Effector memory CD8-positive, alpha-beta T cell (primary cell): Measurements from ENCODE around the gene LAMP5.

ENCODE experiments used
- ATAC-seq: fragments of 150-1000 bp; cut with Tn5 transposase; replicated peaks from 2 replicates; pipeline ENCODE4 v1.10.0; 2021; ENCODE audit warnings: mild to moderate bottlenecking, moderate library complexity
- DNase-seq, 3 experiments: peaks; one replicate each; pipeline ENCODE4 v3.0.0; 2021
- H3K27ac Mint-ChIP-seq, 2 donors: one replicate each; pipeline ENCODE4 v1.8.0; 2022; ENCODE audit warnings: mild to moderate bottlenecking in 2 of 2, mixed read lengths in 2 of 2, moderate library complexity in 2 of 2
- H3K27me3 Mint-ChIP-seq, 2 donors: one replicate each; pipeline ENCODE4 v1.8.0; 2022; ENCODE audit warnings: mixed read lengths in 2 of 2
- H3K36me3 Mint-ChIP-seq: one replicate; pipeline ENCODE4 v1.8.0; 2022; ENCODE audit warnings: mild to moderate bottlenecking, moderate library complexity, mixed read lengths; ENCODE audit not compliant: insufficient read depth
- H3K4me1 Mint-ChIP-seq, 2 donors: one replicate each; pipeline ENCODE4 v1.8.0; 2022; ENCODE audit warnings: low read depth in 2 of 2, mixed read lengths in 2 of 2
- H3K4me3 Mint-ChIP-seq, 2 donors: one replicate each; pipeline ENCODE4 v1.8.0; 2022; ENCODE audit warnings: mild to moderate bottlenecking in 2 of 2, mixed read lengths in 2 of 2, moderate library complexity in 2 of 2
- H3K9me3 Mint-ChIP-seq, 2 donors: one replicate each; pipeline ENCODE4 v1.8.0; 2022; ENCODE audit warnings: mixed read lengths in 2 of 2

LAMP5 gene

GRCh38 chr20:9507544-9508239 lies 6.7 kb upstream of the LAMP5 start:
- no peak overlapping the region for H3K27ac Mint-ChIP-seq

GRCh38 chr20:9508240-9508661 lies 6.1 kb upstream of the LAMP5 start:
- H3K9me3 Mint-ChIP-seq, result peaks cover 0 to 2% of the 10 kb centered on the region in 2 donors
- H3K36me3 Mint-ChIP-seq, result no peaks in the 10 kb centered on the region
- no peaks in the 10 kb centered on the region for H3K4me1 Mint-ChIP-seq
- DNase-seq, result no peak
- ATAC-seq, result no peak
- H3K27ac Mint-ChIP-seq, result no peak overlapping the region
- H3K27me3 Mint-ChIP-seq, result peaks cover 24 to 49% of the 10 kb centered on the region in 2 donors
- no peak overlapping the region for H3K4me3 Mint-ChIP-seq

More at GRCh38 chr20:9507544-9508239, 6.7 kb upstream of the LAMP5 start:
- H3K4me1 Mint-ChIP-seq, result no peaks in the 10 kb centered on the region
- no peak for DNase-seq
- H3K27me3 Mint-ChIP-seq, result peaks cover 22 to 49% of the 10 kb centered on the region in 2 donors
- no peak for ATAC-seq
- no peaks in the 10 kb centered on the region for H3K36me3 Mint-ChIP-seq
- H3K4me3 Mint-ChIP-seq, result no peak overlapping the region
- peaks cover 0 to 5% of the 10 kb centered on the region in 2 donors for H3K9me3 Mint-ChIP-seq

- ATAC-seq (no peak), DNase-seq (no peak)
- H3K27ac Mint-ChIP-seq, result no peak overlapping the region
- H3K36me3 Mint-ChIP-seq, result no peaks in the 10 kb centered on the region
- peaks cover 24 to 49% of the 10 kb centered on the region in 2 donors for H3K27me3 Mint-ChIP-seq
- H3K4me3 Mint-ChIP-seq, result no peak overlapping the region
- no peaks in the 10 kb centered on the region for H3K4me1 Mint-ChIP-seq
- no peaks in the 10 kb centered on the region for H3K9me3 Mint-ChIP-seq
These were observed 5.7 kb upstream of the LAMP5 start for GRCh38 chr20:9508696-9509178.

- Mint-ChIP-seq H3K27me3 (peaks cover 24 to 54% of the 10 kb centered on the region in 2 donors), H3K27ac (no peak overlapping the region), H3K4me1 (no peaks in the 10 kb centered on the region), H3K4me3 (no peak overlapping the region), H3K9me3 (no peaks in the 10 kb centered on the region), H3K36me3 (no peaks in the 10 kb centered on the region)
- ATAC-seq (no peak), DNase-seq (no peak)
These were observed 5.1 kb upstream of the LAMP5 start for GRCh38 chr20:9509246-9509645.

- DNase-seq (no peak), ATAC-seq (no peak)
- Mint-ChIP-seq H3K9me3 (no peaks in the 10 kb centered on the region), H3K36me3 (no peaks in the 10 kb centered on the region), H3K4me3 (no peak overlapping the region), H3K27ac (no peak overlapping the region), H3K27me3 (peaks cover 34 to 70% of the 10 kb centered on the region in 2 donors), H3K4me1 (no peaks in the 10 kb centered on the region)
These were observed 3.5 kb upstream of the LAMP5 start for GRCh38 chr20:9510911-9511310.

- Mint-ChIP-seq H3K4me1 (no peaks in the 10 kb centered on the region), H3K27ac (no peak overlapping the region), H3K27me3 (peaks cover 26 to 57% of the 10 kb centered on the region in 2 donors), H3K4me3 (no peak overlapping the region), H3K9me3 (no peaks in the 10 kb centered on the region), H3K36me3 (no peaks in the 10 kb centered on the region)
- no peak for ATAC-seq
- no peak for DNase-seq
These were observed 324 bp upstream of the LAMP5 start for GRCh38 chr20:9514072-9514460.

GRCh38 chr20:9515214-9515585 lies 810 bp downstream of the LAMP5 start:
- ATAC-seq (no peak), DNase-seq (no peak)
- Mint-ChIP-seq H3K4me3 (no peak overlapping the region), H3K4me1 (no peaks in the 10 kb centered on the region), H3K36me3 (no peaks in the 10 kb centered on the region), H3K9me3 (no peaks in the 10 kb centered on the region), H3K27me3 (peaks cover 21 to 49% of the 10 kb centered on the region in 2 donors), H3K27ac (no peak overlapping the region)

- Mint-ChIP-seq H3K4me1 (no peaks in the 10 kb centered on the region), H3K27ac (no peak overlapping the region), H3K36me3 (no peaks in the 10 kb centered on the region), H3K4me3 (no peak overlapping the region), H3K27me3 (peaks cover 21 to 53% of the 10 kb centered on the region in 2 donors), H3K9me3 (no peaks in the 10 kb centered on the region)
- DNase-seq (no peak), ATAC-seq (no peak)
These were observed 1.4 kb downstream of the LAMP5 start for GRCh38 chr20:9515741-9516233.

- Mint-ChIP-seq H3K27ac (no peak overlapping the region), H3K9me3 (no peaks in the 10 kb centered on the region), H3K27me3 (peaks cover 21 to 55% of the 10 kb centered on the region in 2 donors), H3K36me3 (no peaks in the 10 kb centered on the region), H3K4me3 (no peak overlapping the region), H3K4me1 (no peaks in the 10 kb centered on the region)
- DNase-seq (no peak), ATAC-seq (no peak)
These were observed 2.0 kb downstream of the LAMP5 start for GRCh38 chr20:9516234-9516871.

GRCh38 chr20:9517297-9518162 lies 3.1 kb downstream of the LAMP5 start:
- Mint-ChIP-seq H3K36me3 (no peaks in the 10 kb centered on the region), H3K4me3 (no peak overlapping the region), H3K4me1 (no peaks in the 10 kb centered on the region), H3K27me3 (peaks cover 17 to 49% of the 10 kb centered on the region in 2 donors), H3K9me3 (no peaks in the 10 kb centered on the region), H3K27ac (no peak overlapping the region)
- DNase-seq (no peak), ATAC-seq (no peak)

GRCh38 chr20:9518576-9519175 lies 4.3 kb downstream of the LAMP5 start:
- H3K4me1 Mint-ChIP-seq, result no peaks in the 10 kb centered on the region
- peaks cover 14 to 49% of the 10 kb centered on the region in 2 donors for H3K27me3 Mint-ChIP-seq
- H3K9me3 Mint-ChIP-seq, result no peaks in the 10 kb centered on the region
- no peak for ATAC-seq
- no peak for DNase-seq
- H3K36me3 Mint-ChIP-seq, result no peaks in the 10 kb centered on the region
- no peak overlapping the region for H3K4me3 Mint-ChIP-seq
- H3K27ac Mint-ChIP-seq, result no peak overlapping the region

- DNase-seq, result no peak
These were observed 5.7 kb downstream of the LAMP5 start for GRCh38 chr20:9520086-9520485.

GRCh38 chr20:9523636-9524035 lies 9.2 kb downstream of the LAMP5 start:
- Mint-ChIP-seq H3K27me3 (peaks cover 0 to 9% of the 10 kb centered on the region in 2 donors), H3K4me3 (no peak overlapping the region), H3K36me3 (no peaks in the 10 kb centered on the region), H3K4me1 (no peaks in the 10 kb centered on the region), H3K27ac (no peak overlapping the region), H3K9me3 (peaks cover 0 to 4% of the 10 kb centered on the region in 2 donors)
- ATAC-seq (no peak), DNase-seq (no peak)

More at GRCh38 chr20:9520086-9520485, 5.7 kb downstream of the LAMP5 start:
- no peaks in the 10 kb centered on the region for H3K36me3 Mint-ChIP-seq
- peaks cover 9 to 35% of the 10 kb centered on the region in 2 donors for H3K27me3 Mint-ChIP-seq
- H3K4me1 Mint-ChIP-seq, result no peaks in the 10 kb centered on the region
- H3K4me3 Mint-ChIP-seq, result no peak overlapping the region
- ATAC-seq, result no peak
- H3K9me3 Mint-ChIP-seq, result no peaks in the 10 kb centered on the region
- no peak overlapping the region for H3K27ac Mint-ChIP-seq
